ENCODE results near the gene CDH4.

- TF ChIP-seq POLR2AphosphoS5 (IDR thresholded peaks at IDR 0.05; ENCODE audit: low read depth, low read length) (no peak), PBX2 (CRISPR knock-in tag; IDR thresholded peaks at IDR 0.05) (no peak), CTCF (CRISPR knock-in tag; IDR thresholded peaks at IDR 0.05) (no peak), NFE2L1 (CRISPR knock-in tag; IDR thresholded peaks at IDR 0.05; ENCODE audit: borderline replicate concordance) (no peak), ZNF274 (CRISPR knock-in tag; IDR thresholded peaks at IDR 0.05) (no peak), TERF1 (CRISPR knock-in tag; IDR thresholded peaks at IDR 0.05) (no peak), FOXM1 (CRISPR knock-in tag; IDR thresholded peaks at IDR 0.05) (no peak), PHF20 (CRISPR knock-in tag; IDR thresholded peaks at IDR 0.05) (no peak), EHMT2 (IDR thresholded peaks at IDR 0.05; ENCODE audit: borderline replicate concordance, low read depth, low read length) (no peak), EP300 (IDR thresholded peaks at IDR 0.05; ENCODE audit: low read depth in 2 of 2, low read length in 2 of 2) (no peak), EP300 (CRISPR knock-in tag; IDR thresholded peaks at IDR 0.05; ENCODE audit: borderline replicate concordance) (no peak)
Measured at GRCh38 chr20:61396262-61396848, 144.3 kb downstream of the CDH4 start.

Measured in HepG2 (cell line).